HepG2 (cell line): Measurements from ENCODE around the gene RNASE8.

Source experiments
- CC2D1A ChIP-seq: sonication (generic); formaldehyde crosslinking; IDR thresholded peaks from 2 replicates; pipeline ENCODE4 v1.8.1; 2023; ENCODE audit warnings: mild to moderate bottlenecking, missing genetic modification reagents
- MYC ChIP-seq: sonication (generic); formaldehyde crosslinking; IDR thresholded peaks from 2 replicates; pipeline ENCODE4 v1.9.0; 2021; ENCODE audit warnings: missing genetic modification reagents, borderline replicate concordance
- ZNF501 ChIP-seq: sonication (generic); formaldehyde crosslinking; IDR thresholded peaks from 2 replicates; pipeline ENCODE4 v1.5.1; 2020; ENCODE audit warnings: mild to moderate bottlenecking, moderate library complexity, missing genetic modification reagents
- TF ChIP-seq, protein P1 (sequence below): sonication (generic); formaldehyde crosslinking; IDR thresholded peaks from 2 replicates; pipeline ENCODE4 v1.5.0; 2020; ENCODE audit warnings: mild to moderate bottlenecking, missing genetic modification reagents, moderate library complexity
- TF ChIP-seq, protein P2 (sequence below): sonication (generic); formaldehyde crosslinking; IDR thresholded peaks from 2 replicates; pipeline ENCODE4 v1.9.0; 2021; ENCODE audit warnings: mild to moderate bottlenecking, missing genetic modification reagents

DNA sequence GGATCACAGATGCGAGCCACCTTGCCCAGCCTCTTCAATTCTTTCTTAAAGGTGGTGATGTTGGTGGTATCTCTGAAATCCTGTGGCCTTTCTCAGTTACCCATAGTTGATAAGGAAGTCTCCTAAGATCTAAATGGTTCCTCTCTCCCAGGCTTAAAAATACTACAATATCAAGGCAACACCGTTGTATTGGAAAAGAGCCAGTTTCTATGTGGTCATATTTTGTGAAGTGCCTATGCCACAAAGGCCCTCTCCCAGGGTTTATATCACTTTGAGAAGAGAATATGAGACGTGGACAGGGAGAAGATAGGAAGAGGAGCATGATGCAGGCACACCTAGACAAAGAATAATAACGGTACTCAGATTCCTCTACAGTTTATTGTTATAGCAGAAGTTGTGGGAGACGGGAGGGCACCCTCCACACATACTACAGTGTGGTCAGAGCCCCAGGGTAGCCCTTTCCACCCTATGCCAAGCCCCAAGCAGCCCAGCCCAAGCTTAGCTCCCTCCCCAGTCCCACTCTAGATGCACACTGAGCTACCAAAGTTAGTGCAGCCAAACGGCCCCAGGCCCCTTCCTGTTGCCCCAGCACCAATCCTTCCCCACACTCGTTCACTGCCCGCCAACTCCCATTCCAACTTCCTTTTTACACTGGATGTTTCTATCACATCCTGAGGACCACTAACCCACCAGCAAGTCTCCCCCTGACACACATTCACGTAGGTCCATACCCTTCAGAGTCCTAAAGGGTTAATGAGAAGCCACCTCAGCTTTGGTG is 41.0 kb upstream of the RNASE8 start:
- TF ChIP-seq CC2D1A (CRISPR knock-in tag) (no peak), ZNF501 (CRISPR knock-in tag) (no peak), MYC (CRISPR knock-in tag) (no peak)
- TF ChIP-seq, protein P1, sequence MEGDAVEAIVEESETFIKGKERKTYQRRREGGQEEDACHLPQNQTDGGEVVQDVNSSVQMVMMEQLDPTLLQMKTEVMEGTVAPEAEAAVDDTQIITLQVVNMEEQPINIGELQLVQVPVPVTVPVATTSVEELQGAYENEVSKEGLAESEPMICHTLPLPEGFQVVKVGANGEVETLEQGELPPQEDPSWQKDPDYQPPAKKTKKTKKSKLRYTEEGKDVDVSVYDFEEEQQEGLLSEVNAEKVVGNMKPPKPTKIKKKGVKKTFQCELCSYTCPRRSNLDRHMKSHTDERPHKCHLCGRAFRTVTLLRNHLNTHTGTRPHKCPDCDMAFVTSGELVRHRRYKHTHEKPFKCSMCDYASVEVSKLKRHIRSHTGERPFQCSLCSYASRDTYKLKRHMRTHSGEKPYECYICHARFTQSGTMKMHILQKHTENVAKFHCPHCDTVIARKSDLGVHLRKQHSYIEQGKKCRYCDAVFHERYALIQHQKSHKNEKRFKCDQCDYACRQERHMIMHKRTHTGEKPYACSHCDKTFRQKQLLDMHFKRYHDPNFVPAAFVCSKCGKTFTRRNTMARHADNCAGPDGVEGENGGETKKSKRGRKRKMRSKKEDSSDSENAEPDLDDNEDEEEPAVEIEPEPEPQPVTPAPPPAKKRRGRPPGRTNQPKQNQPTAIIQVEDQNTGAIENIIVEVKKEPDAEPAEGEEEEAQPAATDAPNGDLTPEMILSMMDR (CRISPR knock-in tag): no peak
- TF ChIP-seq, protein P2, sequence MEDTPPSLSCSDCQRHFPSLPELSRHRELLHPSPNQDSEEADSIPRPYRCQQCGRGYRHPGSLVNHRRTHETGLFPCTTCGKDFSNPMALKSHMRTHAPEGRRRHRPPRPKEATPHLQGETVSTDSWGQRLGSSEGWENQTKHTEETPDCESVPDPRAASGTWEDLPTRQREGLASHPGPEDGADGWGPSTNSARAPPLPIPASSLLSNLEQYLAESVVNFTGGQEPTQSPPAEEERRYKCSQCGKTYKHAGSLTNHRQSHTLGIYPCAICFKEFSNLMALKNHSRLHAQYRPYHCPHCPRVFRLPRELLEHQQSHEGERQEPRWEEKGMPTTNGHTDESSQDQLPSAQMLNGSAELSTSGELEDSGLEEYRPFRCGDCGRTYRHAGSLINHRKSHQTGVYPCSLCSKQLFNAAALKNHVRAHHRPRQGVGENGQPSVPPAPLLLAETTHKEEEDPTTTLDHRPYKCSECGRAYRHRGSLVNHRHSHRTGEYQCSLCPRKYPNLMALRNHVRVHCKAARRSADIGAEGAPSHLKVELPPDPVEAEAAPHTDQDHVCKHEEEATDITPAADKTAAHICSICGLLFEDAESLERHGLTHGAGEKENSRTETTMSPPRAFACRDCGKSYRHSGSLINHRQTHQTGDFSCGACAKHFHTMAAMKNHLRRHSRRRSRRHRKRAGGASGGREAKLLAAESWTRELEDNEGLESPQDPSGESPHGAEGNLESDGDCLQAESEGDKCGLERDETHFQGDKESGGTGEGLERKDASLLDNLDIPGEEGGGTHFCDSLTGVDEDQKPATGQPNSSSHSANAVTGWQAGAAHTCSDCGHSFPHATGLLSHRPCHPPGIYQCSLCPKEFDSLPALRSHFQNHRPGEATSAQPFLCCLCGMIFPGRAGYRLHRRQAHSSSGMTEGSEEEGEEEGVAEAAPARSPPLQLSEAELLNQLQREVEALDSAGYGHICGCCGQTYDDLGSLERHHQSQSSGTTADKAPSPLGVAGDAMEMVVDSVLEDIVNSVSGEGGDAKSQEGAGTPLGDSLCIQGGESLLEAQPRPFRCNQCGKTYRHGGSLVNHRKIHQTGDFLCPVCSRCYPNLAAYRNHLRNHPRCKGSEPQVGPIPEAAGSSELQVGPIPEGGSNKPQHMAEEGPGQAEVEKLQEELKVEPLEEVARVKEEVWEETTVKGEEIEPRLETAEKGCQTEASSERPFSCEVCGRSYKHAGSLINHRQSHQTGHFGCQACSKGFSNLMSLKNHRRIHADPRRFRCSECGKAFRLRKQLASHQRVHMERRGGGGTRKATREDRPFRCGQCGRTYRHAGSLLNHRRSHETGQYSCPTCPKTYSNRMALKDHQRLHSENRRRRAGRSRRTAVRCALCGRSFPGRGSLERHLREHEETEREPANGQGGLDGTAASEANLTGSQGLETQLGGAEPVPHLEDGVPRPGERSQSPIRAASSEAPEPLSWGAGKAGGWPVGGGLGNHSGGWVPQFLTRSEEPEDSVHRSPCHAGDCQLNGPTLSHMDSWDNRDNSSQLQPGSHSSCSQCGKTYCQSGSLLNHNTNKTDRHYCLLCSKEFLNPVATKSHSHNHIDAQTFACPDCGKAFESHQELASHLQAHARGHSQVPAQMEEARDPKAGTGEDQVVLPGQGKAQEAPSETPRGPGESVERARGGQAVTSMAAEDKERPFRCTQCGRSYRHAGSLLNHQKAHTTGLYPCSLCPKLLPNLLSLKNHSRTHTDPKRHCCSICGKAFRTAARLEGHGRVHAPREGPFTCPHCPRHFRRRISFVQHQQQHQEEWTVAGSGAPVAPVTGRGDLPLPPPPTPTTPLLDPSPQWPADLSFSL (CRISPR knock-in tag): no peak
